GM12878 (cell line): ENCODE results near the gene SESN1. TPM values are rescaled to one million over a fixed set of nuclear protein-coding genes. Genes with fewer than 3 reads are reported as not detected.

Experiments used
- ATAC-seq: fragments of 200-7000 bp; cut with Tn5 transposase; 3 replicates; pipeline ENCODE4 v1.9.1; 2020; ENCODE audit warnings: mild to moderate bottlenecking, moderate library complexity
- BruUV-seq: library from RNA; stranded (reverse); fragments of 400-500 nt; replicated peaks from 2 replicates; lab custom pipeline; 2021; lab: Mats Ljungman, UMichigan
- CTCF ChIA-PET: fragments of 300-600 bp; sonication (Branson Sonifier 250); formaldehyde crosslinking; extraction: SDS; loops from one replicate; lab custom pipeline; 2021; ENCODE audit warnings: inconsistent platforms; lab: Yijun Ruan, JAX
- POLR2A ChIA-PET: fragments of 350-600 bp; formaldehyde crosslinking; extraction: SDS; loops from one replicate; lab custom pipeline; 2021; ENCODE audit warnings: inconsistent platforms; lab: Charles Lee
- RAD21 ChIA-PET: fragments of 300-600 bp; sonication (Branson Sonifier 250); formaldehyde crosslinking; loops from one replicate; lab custom pipeline; 2023; ENCODE audit warnings: antibody characterized with exemption; ENCODE audit not compliant: unreplicated experiment; lab: Charles Lee
- SMC1A ChIA-PET: fragments of 300-600 bp; sonication (Branson Sonifier 250); formaldehyde crosslinking; loops from one replicate; lab custom pipeline; 2023; ENCODE audit not compliant: unreplicated experiment, uncharacterized antibody; lab: Charles Lee
- DNase-seq: peaks from one replicate; pipeline ENCODE4 v3.0.0-alpha.2; 2011; ENCODE audit warnings: low read depth, low spot score
- FAIRE-seq: peaks from 3 replicates; lab custom pipeline; 2011; peaks lifted over from hg19 to GRCh38; lab: Jason Lieb, UNC
- H2AFZ ChIP-seq: 2 replicates; pipeline ENCODE4 v1.6.0; 2011; ENCODE audit warnings: low read depth, low read length, control low read depth; ENCODE audit not compliant: control insufficient read depth
- H3K27ac ChIP-seq: 2 replicates; pipeline ENCODE4 v1.5.1; 2011; ENCODE audit warnings: control low read depth; ENCODE audit not compliant: control insufficient read depth, insufficient read depth
- H3K27me3 ChIP-seq, 2 experiments: replicated peaks in 1 of 2; 2 replicates each; pipeline versions ENCODE4 v1.6.0 to v1.6.1; 2011; ENCODE audit warnings: low read length in 1 of 2; ENCODE audit not compliant: control insufficient read depth in 2 of 2, insufficient read depth in 2 of 2
- H3K36me3 ChIP-seq, 2 experiments: 2 replicates each; pipeline ENCODE4 v1.5.1; 2011; ENCODE audit warnings: low read length in 1 of 2; ENCODE audit not compliant: control insufficient read depth in 2 of 2, insufficient read depth in 2 of 2
- H3K4me1 ChIP-seq: 2 replicates; pipeline ENCODE4 v1.6.1; 2011; ENCODE audit warnings: mild to moderate bottlenecking, low read length, moderate library complexity, mixed read lengths; ENCODE audit not compliant: control insufficient read depth, insufficient read depth
- H3K4me2 ChIP-seq: 2 replicates; pipeline ENCODE4 v1.6.0; 2011; ENCODE audit warnings: control low read depth; ENCODE audit not compliant: control insufficient read depth, insufficient read depth
- H3K4me3 ChIP-seq: fragments of 200-600 bp; sonication (generic); 2 replicates; pipeline ENCODE4 v1.5.1; 2016
- H3K79me2 ChIP-seq: 2 replicates; pipeline ENCODE4 v1.6.0; 2011; ENCODE audit warnings: low read length; ENCODE audit not compliant: control insufficient read depth, insufficient read depth
- H3K9ac ChIP-seq: 2 replicates; pipeline ENCODE4 v1.8.0; 2011; ENCODE audit warnings: low read length, control low read depth, mixed read lengths; ENCODE audit not compliant: control insufficient read depth, insufficient read depth
- H3K9me3 ChIP-seq: replicated peaks from 3 replicates; pipeline ENCODE4 v1.5.1; 2011; ENCODE audit warnings: mild to moderate bottlenecking, low read length; ENCODE audit not compliant: control insufficient read depth, insufficient read depth
- H4K20me1 ChIP-seq: 2 replicates; pipeline ENCODE4 v1.6.0; 2011; ENCODE audit not compliant: control insufficient read depth, insufficient read depth
- JUNB ChIP-seq: IDR thresholded peaks from 2 replicates; pipeline ENCODE4 v1.6.1; 2016; ENCODE audit warnings: antibody characterized with exemption, mild to moderate bottlenecking
- MEF2B ChIP-seq: fragments of 450-650 bp; IDR thresholded peaks from 2 replicates; pipeline ENCODE4 v1.6.1; 2018; ENCODE audit warnings: mild to moderate bottlenecking, moderate library complexity; ENCODE audit not compliant: partially characterized antibody, poor library complexity, severe bottlenecking
- WRNIP1 ChIP-seq: IDR thresholded peaks from 2 replicates; pipeline ENCODE4 v1.6.1; 2011; ENCODE audit warnings: low read depth, low read length, improper control_type of control experiment, borderline replicate concordance
- ZBTB4 ChIP-seq: fragments of 450-650 bp; formaldehyde crosslinking; IDR thresholded peaks from 2 replicates; pipeline ENCODE4 v1.4.0; 2022; ENCODE audit warnings: mild to moderate bottlenecking, moderate library complexity
- ZBTB40 ChIP-seq: fragments of 450-650 bp; IDR thresholded peaks from 2 replicates; pipeline ENCODE4 v1.6.1; 2016; ENCODE audit warnings: mild to moderate bottlenecking, moderate library complexity, borderline replicate concordance
- ZNF384 ChIP-seq: IDR thresholded peaks from 2 replicates; pipeline ENCODE4 v1.6.1; 2012; ENCODE audit warnings: low read depth, mild to moderate bottlenecking, low read length, improper control_type of control experiment, borderline replicate concordance
- ZNF622 ChIP-seq: fragments of 450-650 bp; IDR thresholded peaks from 2 replicates; pipeline ENCODE4 v1.6.1; 2017; ENCODE audit warnings: mild to moderate bottlenecking, inconsistent platforms
- WGBS: methylation state at CpG from one replicate; pipeline ENCODE4 v1.1.6; 2016; ENCODE audit warnings: low lambda C conversion rate; ENCODE audit not compliant: insufficient replicate concordance, insufficient coverage; ENCODE audit errors: missing lambda C conversion rate; 5-methylcytosine and 5-hydroxymethylcytosine counted together
- in situ Hi-C: fragments of 300-500 bp; cut with MboI; formaldehyde crosslinking; loops from 9 replicates; pipeline ENCODE4 v1.14.3; 2018; ENCODE audit warnings: mixed read lengths
- intact Hi-C: fragments of 100-400 bp; cut with micrococcal nuclease; formaldehyde crosslinking; loops from one replicate; pipeline ENCODE4 v1.14.2; 2022; ENCODE audit not compliant: unreplicated experiment
- polyA plus RNA-seq, 11 experiments: library from polyadenylated mRNA; depleted of rRNA in 4 of 11; unstranded in 6 of 11; stranded (reverse) in 5 of 11; fragments of >200 nt; fragmentation: Nextera tagmentation in 4 of 11; fragmentation: Illumina TruSeq in 1 of 11; extraction: Ambion mirVana in 4 of 11; extraction: Trizol in 1 of 11; gene quantifications; 1 replicate in 1 of 11; 2 replicates in 10 of 11; pipeline versions ENCODE4 v1.2.1 to v1.2.3, GENCODE V29; 2011 to 2016; ENCODE audit warnings: inconsistent platforms in 2 of 11, missing spikeins in 2 of 11, low read depth in 1 of 11
- total RNA-seq, 4 experiments: library from RNA; depleted of rRNA in 3 of 4; stranded (reverse); fragments of >200 nt in 3 of 4; fragmentation: Illumina TruSeq in 1 of 4; extraction: Trizol in 1 of 4; gene quantifications; 2 replicates each; pipeline versions ENCODE4 v1.2.1 to v1.2.3, GENCODE V29; 2013 to 2021

Gene SESN1
- total and polyA plus RNA-seq, 10 of the 15 experiments (the other 5 are each of a cell fraction or from before 2014, with no cell fraction given) = 1.3 to 13.0 (median 3.3) TPM

- Histone ChIP-seq H3K4me1 (peaks cover 4% of the 10 kb centered on the region; the same call in 1 of the 2 replicates), H3K27me3 (no peaks in the 10 kb centered on the region), H3K9ac (no peak overlapping the region), H4K20me1 (no peaks in the 10 kb centered on the region), H3K4me3 (no peak overlapping the region), H3K9me3 (no peaks in the 10 kb centered on the region; the same call in 2 of the 3 replicates), H3K79me2 (peaks cover 2% of the 10 kb centered on the region), H3K4me2 (no peak overlapping the region), H3K27ac (no peak overlapping the region)
- intact Hi-C loops = no loop called here
- ChIA-PET CTCF (interaction anchor here (0.8 to 1.8 kb wide), 2 partner anchors 13 to 22 kb away, joined by 4 to 6 read pairs; no protein-coding TSS in a partner anchor), RAD21 (interaction anchor here (1.8 kb wide), 1 partner anchor 10 kb away, joined by 6 read pairs; the partner anchor contains the start of gene SESN1), SMC1A (interaction anchor here (1.1 to 3.1 kb wide), 4 partner anchors 10 to 267 kb away, joined by 3 to 16 read pairs (median 4); partner anchors contain the start of gene SESN1)
- peak; percentile 89 for ATAC-seq
- no peak for DNase-seq
- no peak for TF ChIP-seq WRNIP1
- peak; percentile 51 for TF ChIP-seq JUNB
- TF ChIP-seq ZNF384 = peak; percentile 27; the same call in 1 of the 2 replicates
- TF ChIP-seq, all 136 proteins: peak for 2
- BruUV-seq = no TSS peak
- in situ Hi-C loops = no loop called here
- no peaks in the 10 kb centered on the region; a peak in 1 of 4 replicates for H3K36me3 ChIP-seq
- no peak for FAIRE-seq
- no peak overlapping the region for H2AFZ ChIP-seq
- POLR2A ChIA-PET = interaction anchor here (0.7 to 2.2 kb wide), 3 partner anchors 10 to 1714 kb away, joined by 3 to 5 read pairs (median 3); no protein-coding TSS in a partner anchor
Measured at GRCh38 chr6:109103942-109104341, 9.3 kb upstream of the SESN1 start.

GRCh38 chr6:109102762-109103161, 8.1 kb upstream of the SESN1 start:
- BruUV-seq = no TSS peak
- CTCF ChIA-PET = interaction anchor here (0.6 to 1.0 kb wide), 2 partner anchors 95 to 280 kb away, joined by 3 read pairs; partner anchors contain the start of gene CD164
- TF ChIP-seq JUNB (no peak), ZBTB4 (CRISPR knock-in tag) (no peak), MEF2B (no peak), ZNF622 (no peak), ZBTB40 (no peak)

More at GRCh38 chr6:109102762-109103161, 8.1 kb upstream of the SESN1 start:
- H3K4me3 ChIP-seq = no peak overlapping the region
- no peak overlapping the region for H2AFZ ChIP-seq
- SMC1A ChIA-PET = interaction anchor here (0.8 to 1.7 kb wide), 2 partner anchors 9 to 11 kb away, joined by 3 read pairs; no protein-coding TSS in a partner anchor
- H3K4me2 ChIP-seq = no peak overlapping the region
- no peaks in the 10 kb centered on the region for H4K20me1 ChIP-seq
- RAD21 ChIA-PET = no interaction called here
- no peak overlapping the region for H3K9ac ChIP-seq
- H3K4me1 ChIP-seq = peaks cover 4% of the 10 kb centered on the region; the same call in 1 of the 2 replicates
- no peaks in the 10 kb centered on the region for H3K27me3 ChIP-seq
- in situ Hi-C loops (no loop called here), intact Hi-C loops (no loop called here)
- ATAC-seq = no peak
- POLR2A ChIA-PET = interaction anchor here (0.6 to 1.7 kb wide), 2 partner anchors 15 to 37 kb away, joined by 4 read pairs; no protein-coding TSS in a partner anchor
- no peak for FAIRE-seq
- H3K79me2 ChIP-seq = peaks cover 2% of the 10 kb centered on the region
- no peaks in the 10 kb centered on the region; a peak in 1 of 4 replicates for H3K36me3 ChIP-seq
- 93% methylated on average over 1 of the region's 1 CpG for WGBS
- H3K9me3 ChIP-seq = no peaks in the 10 kb centered on the region; the same call in 2 of the 3 replicates
- no peak overlapping the region for H3K27ac ChIP-seq
- no peak for DNase-seq
